HUDEP-2 (cell line): ENCODE measurements around the gene EXOC3.
"Not testable (repeated sequence)": the region's sequence is repeated elsewhere in the genome, so short reads cannot be mapped to it uniquely, and the experiment has no call there.

Source experiments
- DNase-seq, 76 experiments: peaks; one replicate each; lab custom pipeline; 2025; ENCODE audit not compliant: unreplicated experiment in 76 of 76; lab: John Stamatoyannopoulos, UW

The EXOC3 gene

GRCh38 chr5:497871-498509 is 55.0 kb downstream of the EXOC3 start:
- DNase-seq = no peak

GRCh38 chr5:499233-500209 is 56.5 kb downstream of the EXOC3 start:
- DNase-seq = no peak

GRCh38 chr5:500491-500890 is 57.5 kb downstream of the EXOC3 start:
- DNase-seq = no peak

GRCh38 chr5:501105-501830 is 58.3 kb downstream of the EXOC3 start:
- no peak for DNase-seq

GRCh38 chr5:501831-502184 is 58.8 kb downstream of the EXOC3 start:
- no peak for DNase-seq

GRCh38 chr5:502325-503079 is 59.5 kb downstream of the EXOC3 start:
- no peak for DNase-seq

GRCh38 chr5:504326-505154 is 61.6 kb downstream of the EXOC3 start:
- DNase-seq = no peak

- no peak for DNase-seq
These were observed 63.1 kb downstream of the EXOC3 start for GRCh38 chr5:505951-506525.

GRCh38 chr5:507986-508575 is 65.1 kb downstream of the EXOC3 start:
- not testable (repeated sequence) for DNase-seq

GRCh38 chr5:509611-510185 is 66.7 kb downstream of the EXOC3 start:
- no peak for DNase-seq

- no peak for DNase-seq
These were observed 67.5 kb downstream of the EXOC3 start for GRCh38 chr5:510521-510920.

- no peak for DNase-seq
These were observed 68.5 kb downstream of the EXOC3 start for GRCh38 chr5:511476-511875.

- no peak for DNase-seq
These were observed 70.5 kb downstream of the EXOC3 start for GRCh38 chr5:513216-514100.

GRCh38 chr5:514101-514485 is 71.1 kb downstream of the EXOC3 start:
- DNase-seq = no peak

GRCh38 chr5:514673-515072 is 71.7 kb downstream of the EXOC3 start:
- DNase-seq = no peak

- no peak for DNase-seq
These were observed 72.4 kb downstream of the EXOC3 start for GRCh38 chr5:515273-515836.

GRCh38 chr5:516338-516925 is 73.5 kb downstream of the EXOC3 start:
- DNase-seq = no peak
